Germinal center (tissue), 1 donor: ENCODE results near the gene CCDC57.
A peak's percentile ranks its signal among the peaks of the same experiment; 100 is the strongest.

ENCODE experiments used
- DNase-seq: peaks from one replicate; pipeline ENCODE4 v3.0.0; 2012; ENCODE audit warnings: mixed read lengths, low spot score

Gene CCDC57

DNA sequence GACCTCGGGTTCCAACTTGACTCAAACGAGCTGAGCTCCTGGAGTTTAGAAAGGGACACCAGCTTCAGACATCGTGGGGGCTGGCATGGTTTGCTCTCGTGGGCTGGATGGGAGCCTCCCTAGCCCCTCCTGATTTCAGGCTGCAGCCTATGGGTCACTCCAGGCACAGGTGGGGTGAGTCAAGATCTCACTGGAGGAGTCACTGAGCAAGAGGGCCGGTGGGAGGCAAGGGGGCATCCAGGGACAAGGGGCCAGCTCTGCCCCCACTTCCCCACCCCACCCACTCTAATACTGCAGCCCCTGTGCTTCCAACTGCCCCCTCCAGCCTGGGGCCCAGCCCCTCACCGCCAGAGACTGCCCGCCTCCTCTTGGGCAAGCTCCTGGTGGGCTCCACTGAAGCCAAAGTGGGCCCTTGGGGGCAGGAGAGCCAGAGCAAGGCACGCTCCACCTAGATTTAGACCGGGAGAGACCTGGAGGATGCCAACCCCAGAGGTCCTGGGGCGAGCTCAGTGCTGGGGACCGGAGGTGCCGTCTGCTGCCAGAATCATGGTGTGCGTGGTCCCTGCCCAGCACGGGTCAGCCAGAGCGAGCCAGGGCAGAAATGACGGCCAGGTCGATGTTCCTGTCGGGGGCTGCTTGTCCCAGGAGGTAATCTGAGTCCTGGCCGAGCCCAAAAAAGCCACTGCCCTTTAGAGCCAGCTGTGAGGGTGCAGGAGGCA lies 22.6 kb upstream of the CCDC57 start:
- no peak for DNase-seq

DNA sequence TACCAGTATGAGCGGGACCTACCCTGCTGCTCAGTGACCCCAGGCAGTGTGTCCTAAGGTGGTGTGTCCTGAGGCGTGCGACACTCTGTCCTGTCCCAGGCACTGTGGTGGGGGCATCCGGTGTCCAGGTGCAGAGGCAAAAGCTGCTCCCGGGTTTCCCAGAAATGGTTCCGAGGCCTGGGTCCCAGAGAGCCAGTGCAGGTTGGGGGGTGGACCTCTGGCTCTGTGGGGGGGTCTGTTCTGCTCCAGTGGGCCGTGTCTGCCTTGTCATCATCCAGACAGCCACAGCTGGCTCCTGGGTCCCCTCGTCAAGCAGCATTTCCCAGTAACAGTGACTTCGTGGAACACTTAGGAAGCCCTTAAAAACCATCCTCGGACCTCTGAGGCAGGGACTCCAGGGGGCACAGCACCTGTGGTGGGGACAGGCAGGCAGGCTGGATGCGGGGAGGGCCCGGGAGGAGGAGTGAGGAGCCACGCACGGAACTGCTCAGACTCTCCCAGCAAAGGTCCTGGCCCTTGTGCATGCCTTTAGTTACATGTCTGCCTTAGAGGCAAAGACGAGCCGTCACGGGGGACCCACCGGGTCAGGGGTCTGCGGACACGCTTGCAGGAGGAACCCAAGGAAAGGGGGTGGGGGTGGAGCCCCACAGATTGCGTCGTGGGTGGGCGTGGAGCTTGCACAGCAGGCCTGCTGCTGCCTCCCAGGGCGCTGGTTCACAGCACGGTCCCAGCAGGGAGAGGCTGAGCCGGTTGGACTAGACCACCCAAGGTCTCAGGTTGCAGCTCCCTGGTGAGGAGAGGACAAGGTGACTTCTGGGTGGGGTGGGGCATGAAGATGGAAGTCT lies 21.8 kb upstream of the CCDC57 start:
- DNase-seq, result no peak

DNA sequence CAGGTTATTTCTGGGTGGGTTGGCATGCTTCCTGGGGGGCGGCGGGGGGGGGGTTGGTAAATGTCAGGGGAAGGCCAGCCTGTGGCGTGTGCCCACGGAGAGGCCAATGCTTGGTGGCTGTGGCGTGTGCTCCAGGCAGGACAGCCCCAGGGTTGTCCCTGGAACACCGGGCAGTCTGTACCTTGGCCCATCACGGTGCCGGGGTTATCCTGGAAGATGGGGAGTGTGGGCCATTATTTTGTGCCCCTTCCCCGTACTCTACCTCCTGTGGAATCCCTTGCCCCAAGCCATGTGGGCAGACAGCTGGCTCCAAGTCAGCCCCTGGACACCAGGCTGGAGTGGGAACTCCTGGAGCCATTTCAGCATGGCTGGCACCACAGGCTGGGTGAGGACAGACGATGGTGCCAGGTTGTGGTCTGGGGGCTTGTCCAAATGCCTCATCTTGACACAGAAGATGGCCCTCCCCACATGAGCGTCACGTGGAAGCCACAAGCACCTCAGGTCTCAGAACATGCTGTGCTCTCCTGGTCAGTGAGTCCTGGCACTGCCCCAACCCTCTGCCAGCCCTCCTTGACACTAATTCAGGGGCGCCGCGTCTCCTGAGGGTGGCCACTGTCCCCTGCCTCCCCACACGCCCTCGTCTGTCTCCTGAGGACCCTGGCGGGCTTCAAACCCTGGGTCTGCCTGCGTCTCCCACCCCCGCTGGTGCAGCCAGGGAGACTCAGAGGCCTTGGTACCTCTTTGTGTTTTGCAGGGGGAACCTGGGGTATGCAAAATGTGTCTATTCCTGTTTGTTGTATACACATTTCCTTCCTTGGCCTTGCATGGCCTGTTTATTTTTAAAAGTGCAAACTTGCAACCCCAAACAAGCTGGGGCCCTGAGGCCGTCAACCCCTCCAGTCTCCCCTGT lies 20.5 kb upstream of the CCDC57 start:
- DNase-seq, result no peak

DNA sequence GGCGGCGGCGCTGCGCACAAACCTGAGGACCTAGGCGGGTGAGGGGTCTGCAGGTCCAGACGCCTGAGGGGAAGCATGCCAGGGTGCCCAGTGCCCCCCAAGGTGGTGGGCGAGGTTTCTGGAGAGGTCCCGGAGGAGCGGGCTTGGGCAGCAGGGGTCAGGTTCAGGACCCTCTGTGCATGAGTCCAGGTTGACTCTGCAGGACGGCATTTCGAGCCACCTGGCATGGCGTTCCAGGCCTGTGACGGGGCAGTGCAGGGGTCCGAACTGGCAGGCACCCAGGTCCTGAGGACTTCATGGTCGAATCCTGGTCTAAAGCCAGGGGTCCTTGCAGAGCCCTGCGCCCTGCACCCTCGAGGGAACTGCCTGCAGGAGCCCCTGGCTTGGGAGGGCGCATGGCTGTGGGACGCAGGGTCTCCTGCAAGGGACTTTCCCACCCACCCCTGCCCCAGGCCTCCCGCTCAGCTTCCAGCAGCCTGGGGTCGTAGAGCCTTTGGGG lies 19.7 kb upstream of the CCDC57 start:
- no peak for DNase-seq

DNA sequence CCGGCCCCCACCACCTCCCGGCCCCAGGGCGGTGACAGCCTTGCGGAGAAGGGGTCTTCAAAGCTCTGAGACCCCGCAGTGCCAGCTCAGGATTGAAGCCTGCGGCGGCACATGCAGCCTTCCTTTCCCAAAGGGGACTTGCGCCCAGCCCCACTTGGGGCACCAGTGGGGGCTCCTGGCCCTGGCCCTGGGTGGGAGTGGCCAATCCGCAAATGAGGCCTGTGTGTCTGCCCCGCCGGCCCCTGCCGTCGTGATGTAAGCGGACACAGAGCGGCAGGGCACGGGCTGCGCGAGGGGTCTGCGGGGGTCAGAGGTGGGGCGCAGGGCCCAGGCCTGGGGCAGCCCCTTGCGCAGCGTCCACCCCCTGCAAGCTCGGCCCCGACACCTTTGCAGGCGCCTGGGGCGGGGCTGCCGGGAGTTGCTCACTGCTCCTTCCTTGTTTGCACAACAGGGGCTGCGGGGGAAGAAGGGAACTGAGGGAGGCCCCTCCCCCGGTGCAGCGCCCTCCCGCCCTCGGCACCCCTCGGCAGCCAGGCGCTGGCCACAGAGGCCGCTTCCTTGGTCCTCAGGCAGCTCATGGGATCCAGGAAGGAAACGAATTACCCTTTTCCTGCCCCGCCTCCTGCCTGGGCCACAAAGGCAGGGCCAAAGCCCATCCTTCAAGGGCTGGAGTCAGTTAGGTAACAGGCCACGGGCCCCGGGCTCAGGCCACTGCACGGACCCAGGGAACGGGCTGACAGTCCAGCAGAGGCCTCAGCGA lies 19.1 kb upstream of the CCDC57 start:
- no peak for DNase-seq

DNA sequence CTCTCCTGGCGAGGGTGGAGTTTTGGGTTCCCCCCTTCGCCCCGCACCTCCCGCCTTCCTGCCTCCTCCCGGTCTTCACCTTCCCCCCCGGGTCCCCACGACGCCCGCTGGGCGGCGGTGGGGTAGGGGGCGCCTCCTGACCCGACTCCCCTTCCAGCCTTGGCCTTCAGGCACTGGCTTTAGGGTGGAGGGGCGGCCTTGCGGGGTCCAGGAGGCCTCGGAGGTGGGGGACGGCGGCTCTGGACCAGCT lies 18.6 kb upstream of the CCDC57 start:
- no peak for DNase-seq

DNA sequence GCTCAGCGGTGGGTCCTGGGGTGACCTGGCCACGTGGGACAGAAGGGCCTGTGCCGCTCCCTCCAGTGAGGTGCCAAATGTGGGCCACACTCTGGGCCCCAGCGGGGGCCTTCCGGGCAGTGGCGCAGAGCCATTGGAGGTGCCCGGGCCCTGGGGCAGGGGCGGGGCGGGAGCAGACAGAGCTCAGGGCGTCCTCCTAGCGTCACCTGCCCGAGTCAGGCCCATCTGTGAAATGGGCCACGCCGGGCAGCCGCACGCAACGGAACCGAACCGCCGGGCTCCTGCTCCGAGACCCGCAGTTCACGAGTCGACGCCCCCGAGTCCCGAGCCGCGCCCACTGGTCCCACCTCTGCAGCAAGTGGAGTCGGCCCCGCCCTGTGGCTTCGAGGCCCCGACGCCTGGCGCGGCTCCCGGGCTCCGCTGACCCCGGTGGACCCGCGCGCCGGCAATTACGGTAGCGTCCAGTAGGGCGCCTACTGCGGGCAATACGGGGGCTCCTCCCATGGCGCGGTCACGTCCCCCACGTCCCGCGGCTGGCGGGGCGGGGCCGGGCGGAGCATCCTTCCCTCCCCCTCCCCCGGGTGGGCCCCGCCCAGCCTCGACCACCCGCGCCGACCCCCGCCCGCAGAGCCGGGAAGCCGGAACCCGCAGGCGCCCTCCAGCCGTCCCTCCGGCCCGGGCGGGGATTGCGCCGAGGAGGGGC lies 18.1 kb upstream of the CCDC57 start:
- DNase-seq, result peak; percentile 57

DNA sequence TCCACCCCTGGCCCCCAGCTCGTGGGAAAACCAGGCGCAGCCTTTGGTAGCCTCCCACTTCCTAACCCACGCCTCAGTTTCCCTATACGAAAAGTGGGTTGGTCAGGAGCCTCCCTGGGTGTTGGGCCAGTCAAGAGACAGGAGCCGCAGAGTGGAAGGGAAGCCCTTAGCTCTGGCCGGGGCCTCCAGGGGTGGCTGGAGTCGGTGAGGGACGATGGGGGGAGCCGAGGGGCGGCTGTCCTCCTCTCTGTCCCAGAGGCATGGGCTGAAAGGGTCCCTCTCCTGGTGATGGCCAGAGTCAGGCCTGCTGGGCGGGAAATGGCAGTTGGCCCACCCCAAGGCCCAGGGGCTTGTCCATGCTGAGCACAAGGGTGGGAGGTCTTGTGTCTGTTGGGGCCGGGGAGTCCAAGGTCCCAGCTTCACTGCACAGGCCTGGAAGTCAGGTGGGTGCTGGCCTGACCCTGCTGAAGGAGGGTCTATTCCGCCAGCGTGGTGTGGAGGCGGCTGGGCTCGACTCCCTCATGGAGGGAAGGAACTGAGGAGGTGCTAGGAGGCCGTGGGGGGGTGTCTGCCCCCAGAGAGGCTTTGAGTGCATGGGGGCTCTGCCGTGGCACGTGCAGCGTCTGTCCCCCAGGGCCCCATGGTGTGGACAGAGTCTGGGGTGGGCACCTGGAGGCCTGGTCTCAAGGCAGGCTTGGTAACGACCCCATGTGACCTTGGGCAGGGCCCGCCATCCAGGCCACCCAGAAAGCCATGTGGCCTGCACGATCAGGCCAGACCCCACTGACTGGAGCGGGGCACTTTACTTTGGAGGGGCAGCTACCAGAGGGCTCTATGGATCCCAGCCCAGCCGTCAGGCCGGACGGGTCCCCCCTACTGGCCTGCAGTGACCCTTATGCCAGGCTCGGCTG lies 17.3 kb upstream of the CCDC57 start:
- DNase-seq, result no peak

DNA sequence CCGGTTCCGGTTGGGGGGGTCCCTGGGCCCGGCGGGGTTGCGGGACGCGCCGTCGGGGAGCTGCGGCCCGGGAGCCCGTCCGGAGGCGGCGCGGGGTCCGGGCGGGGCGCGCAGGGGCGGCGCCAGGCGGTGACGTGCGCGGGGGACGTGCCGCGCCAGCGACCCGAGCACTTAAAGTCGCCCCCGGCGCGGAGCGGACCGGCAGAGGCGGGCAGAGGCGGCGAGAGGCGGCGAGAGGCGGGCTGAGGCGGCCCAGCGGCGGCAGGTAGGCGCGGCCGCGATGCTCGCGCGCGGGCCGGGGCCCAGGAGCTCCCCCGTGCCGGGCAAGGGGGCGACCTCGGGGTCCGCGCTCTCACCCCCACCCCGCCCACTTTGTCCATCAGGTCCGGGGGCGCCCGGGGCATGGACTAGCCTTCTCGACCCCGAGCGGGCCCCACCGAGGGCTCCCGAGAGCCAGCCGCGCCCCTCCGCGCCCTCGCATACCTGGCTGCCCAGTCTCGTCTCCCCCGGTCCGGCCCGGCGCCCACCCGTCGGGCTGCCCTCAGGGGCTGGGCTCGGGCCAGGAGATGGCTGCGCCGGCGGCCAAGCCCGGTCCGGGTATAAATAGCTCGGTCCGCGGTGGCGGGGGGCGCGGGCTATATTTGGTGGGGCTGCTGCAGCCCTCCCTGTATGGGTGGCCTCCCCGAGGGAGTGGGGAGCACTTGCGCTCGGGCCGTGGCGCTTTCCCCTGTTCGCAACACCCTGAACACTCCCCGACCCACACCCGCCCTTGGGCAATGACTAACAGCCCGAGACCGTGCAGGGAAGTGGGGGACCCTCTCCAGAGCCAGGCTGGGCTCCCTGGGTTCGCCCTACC lies 16.4 kb upstream of the CCDC57 start, which contains the start of gene SLC16A3:
TSS of gene SLC16A3 (plus strand) at position 201 of the 856 bp plus-strand sequence. CDS start 6,967 bp downstream, outside the sequence.
- DNase-seq, result peak; percentile 84

DNA sequence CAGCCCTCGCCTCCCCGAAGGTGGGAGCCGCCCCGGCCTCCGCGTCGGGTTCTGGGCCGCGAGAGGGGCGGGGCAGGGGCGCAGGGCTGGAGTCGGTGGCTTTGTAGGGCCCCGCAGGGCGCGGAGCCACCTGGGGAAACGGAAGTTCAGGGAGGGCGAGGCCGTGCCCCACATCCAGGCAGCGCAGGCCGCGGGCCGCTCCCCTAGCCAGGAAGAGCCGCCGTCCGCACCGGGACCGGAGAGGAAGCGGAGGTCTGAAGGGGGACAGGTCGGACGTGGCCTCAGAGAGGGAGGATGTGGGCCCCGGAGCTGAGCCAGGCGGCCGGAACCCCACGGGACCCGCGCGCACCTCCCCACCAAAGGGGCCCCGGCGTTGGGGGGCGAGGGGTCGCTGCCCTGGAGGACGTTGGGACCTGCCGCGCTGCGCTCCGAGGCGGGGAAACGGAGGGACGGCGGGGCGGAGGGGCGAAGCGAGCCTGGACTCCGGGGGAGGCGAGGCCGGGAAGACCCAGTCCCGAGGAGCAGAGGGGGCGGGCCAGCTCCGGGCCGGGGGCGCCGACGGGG lies 15.7 kb upstream of the CCDC57 start:
- DNase-seq, result peak; percentile 77

DNA sequence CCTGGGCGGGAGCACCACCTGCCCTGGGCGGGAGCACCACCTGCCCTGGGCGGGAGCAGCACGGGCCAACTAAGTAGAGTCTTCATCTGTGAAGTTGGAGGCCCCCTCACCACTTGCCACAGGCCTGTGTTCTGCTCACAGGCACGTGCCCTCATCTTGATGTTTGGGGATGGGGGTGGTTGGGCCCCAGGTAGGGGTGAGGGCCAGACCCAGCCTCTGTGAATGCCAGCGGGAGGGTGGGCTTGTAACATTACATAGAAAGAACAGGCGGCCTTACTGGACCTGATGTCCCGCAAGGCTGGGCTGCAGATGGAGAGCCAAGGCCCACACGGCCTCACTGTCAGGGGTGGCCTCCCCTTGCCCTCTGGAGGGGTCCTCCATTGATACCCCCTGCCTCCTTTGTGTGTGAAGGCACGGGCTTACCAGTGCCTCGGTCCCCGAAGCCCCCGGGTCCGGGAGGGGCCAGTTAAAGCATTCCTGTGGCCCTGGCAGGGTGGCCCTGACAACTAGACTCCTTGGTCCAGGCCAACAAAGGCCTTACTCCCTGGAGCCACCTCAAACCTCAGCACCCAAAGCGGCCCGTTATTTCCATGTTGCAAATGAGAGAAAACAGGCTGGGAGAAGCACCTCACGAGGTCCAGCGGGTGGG lies 15.1 kb upstream of the CCDC57 start:
- DNase-seq, result no peak

DNA sequence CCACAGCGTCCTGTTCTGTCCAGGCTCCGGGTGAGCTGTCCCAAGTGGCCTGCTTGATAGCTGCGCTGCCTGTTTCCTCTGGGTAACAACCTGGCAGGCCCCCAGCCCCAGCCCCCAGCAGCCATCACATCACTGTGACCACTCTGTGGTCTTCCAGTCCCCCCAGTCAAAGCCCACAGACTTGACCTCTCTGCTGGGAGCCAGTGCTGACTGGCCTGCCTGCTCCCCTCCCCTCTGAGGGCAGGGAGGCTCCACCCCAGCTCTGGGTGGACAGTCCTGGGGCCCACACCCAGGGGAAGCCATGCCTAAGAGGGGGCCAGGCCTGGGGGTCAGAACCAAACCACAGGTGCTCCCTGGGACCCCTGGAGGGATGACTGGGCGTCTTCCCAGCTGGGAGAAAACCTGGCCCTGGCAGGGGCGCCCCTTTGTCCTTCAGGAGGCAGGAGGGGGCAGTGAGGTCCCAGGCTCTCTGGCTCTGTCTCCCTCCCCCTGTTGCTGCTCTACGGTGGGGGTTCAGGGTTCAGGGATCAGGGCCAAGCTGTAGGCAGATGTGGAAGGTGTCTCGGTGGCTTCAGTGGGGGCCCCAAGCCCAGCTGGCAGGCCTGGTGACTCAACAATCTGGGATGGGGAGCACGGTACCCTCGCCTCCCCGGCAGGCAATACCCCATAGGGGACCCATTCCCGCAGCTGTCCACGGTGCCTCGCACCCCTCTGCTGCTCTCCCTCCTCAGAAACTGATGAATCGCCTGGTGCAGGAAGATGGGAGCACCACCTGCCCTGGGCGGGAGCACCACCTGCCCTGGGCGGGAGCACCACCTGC lies 14.4 kb upstream of the CCDC57 start:
- DNase-seq, result no peak

DNA sequence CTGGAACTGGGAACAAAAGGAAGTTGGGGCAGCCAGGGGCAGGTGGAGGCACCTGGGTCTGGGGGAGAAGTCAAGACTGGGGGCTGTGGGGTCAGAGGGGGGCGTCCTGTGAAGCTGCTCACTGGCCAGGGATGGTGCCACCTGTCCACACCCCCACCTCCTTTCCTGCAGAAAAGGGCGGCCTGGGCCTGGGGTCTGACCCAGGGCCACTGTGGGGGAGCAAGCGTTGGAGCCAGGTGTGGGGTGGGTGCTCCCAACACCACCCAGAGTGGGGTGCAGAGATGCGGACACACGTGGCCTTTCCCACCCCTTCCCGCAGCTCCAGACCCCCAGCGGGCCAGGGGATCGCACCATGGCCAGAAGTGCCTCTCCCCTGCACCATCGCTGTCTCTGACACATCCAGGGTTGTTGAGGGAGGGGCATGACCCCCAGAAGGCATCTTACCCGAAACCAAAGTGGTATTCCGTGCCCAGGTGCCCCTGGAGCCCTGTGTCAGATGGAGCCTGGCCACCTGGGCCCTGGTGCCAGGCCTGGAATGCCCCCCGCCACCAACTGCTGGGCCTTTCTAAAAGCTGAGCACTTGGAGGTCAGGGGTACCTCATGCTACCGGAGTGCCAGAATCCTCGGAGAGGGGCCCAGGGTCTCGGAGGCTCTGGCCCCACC lies 13.6 kb upstream of the CCDC57 start:
- no peak for DNase-seq

DNA sequence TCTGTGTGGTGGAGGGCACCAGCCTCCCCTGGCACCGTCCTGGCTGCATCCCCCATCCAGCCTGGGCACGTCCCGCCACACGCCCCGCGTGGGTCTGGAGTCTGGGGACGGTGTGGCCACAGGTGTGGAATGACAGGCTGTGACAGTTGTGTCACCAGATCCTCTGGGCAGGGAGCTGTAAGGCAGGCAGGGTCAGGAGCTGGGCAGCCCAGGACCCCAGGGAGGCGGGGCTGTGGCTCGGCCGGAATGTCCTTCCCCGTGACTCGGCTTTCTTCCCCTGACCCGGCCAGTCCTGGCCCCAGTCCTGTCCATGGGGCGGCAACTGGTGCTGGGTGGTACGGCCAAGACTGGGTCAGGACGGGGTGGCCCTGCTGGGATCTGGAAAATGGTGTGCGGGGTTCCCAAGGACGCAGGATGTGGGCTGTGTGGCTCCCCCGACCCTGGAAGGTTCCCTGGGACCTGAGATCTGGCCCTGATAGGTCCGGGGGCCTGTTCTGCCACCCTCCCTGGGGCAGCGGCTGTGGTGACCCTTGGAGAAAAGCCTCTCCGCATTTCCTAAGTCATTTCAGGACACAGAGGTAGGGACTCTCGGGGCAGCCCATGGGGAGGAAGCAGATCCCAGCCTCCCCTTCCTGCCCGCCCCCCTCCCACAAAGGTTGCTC lies 12.9 kb upstream of the CCDC57 start:
- no peak for DNase-seq

DNA sequence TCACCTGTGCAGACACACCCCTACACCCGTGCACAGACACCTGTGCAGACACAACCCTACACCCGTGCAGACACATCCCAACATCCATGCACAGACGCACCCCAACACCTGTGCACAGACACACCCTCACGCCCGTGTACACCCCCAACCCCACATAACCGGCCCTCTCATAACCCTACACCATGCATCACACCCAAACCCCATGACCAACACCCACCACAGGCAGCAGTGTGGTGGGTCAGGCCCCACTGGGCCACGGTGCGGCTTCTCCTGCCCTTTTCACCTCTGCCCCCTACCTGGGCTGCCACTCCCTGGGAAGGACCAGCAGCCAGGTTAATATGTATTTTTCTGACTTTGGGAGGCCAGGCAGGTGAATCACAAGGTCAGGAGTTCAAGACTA lies 12.0 kb upstream of the CCDC57 start:
- DNase-seq, result no peak

DNA sequence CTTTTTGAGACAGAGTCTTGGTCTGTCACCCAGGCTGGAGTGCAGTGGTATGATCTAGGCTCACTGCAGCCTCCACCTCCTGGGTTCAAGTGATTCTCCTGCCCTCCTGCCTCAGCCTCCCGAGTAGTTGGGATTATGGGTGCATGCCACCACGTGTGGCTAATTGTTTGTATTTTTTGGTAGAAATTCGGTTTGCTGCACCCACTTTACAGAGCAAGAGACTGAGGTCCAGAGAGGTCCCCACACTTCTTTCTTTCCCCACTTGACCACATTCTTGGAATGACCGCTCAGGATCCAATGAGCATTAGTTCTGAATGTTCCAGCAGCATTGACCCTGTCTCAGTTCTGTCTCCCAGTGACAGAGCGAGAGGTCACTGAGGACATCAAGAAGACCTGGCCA lies 10.9 kb upstream of the CCDC57 start:
- DNase-seq, result no peak
